ENCODE data around the gene CLIC5. TPM values are rescaled to one million over a fixed set of nuclear protein-coding genes. Genes with fewer than 3 reads are reported as not detected.

Gene CLIC5
- total and polyA plus RNA-seq, 2 of the 8 experiments (the other 6 are each of a cell fraction or from before 2014, with no cell fraction given): 0.12 to 0.15 TPM

GRCh38 chr6:45882671-45883070, 133.0 kb downstream of the CLIC5 start (continued):
- TF ChIP-seq SP1 (IDR thresholded peaks at IDR 0.05; ENCODE audit: low read depth, low read length): no peak
- no peak for TF ChIP-seq YY1 (IDR thresholded peaks at IDR 0.05; ENCODE audit: low read depth, low read length)
- no peak for TF ChIP-seq USF2 (IDR thresholded peaks at IDR 0.05; ENCODE audit: low read length)
- TF ChIP-seq EGR1 (IDR thresholded peaks at IDR 0.05; ENCODE audit: borderline replicate concordance, low read depth, low read length): no peak

Measured in H1 (cell line).